GM13977 (cell line): ENCODE data around the gene PRR15L.
"Not testable (repeated sequence)": the region's sequence is repeated elsewhere in the genome, so short reads cannot be mapped to it uniquely, and the experiment has no call there.

Experiments used
- DNase-seq: peaks from one replicate; pipeline ENCODE4 v3.0.0; 2012; ENCODE audit warnings: low spot score
- in situ Hi-C: fragments of 300-500 bp; cut with MboI; formaldehyde crosslinking; loops from one replicate; pipeline ENCODE4 v1.12.0; 2022; ENCODE audit warnings: low sequenced_read_pairs, low pct_unique_long_range_greater_than_20kb, mixed read lengths, inconsistent platforms; ENCODE audit not compliant: unreplicated experiment
- TF ChIP-seq, protein P1 (sequence below): IDR thresholded peaks from 2 replicates; pipeline ENCODE4 v1.5.1; 2012; ENCODE audit warnings: mild to moderate bottlenecking, control low read depth; ENCODE audit not compliant: insufficient read depth; ENCODE audit errors: extremely low read depth, missing control alignments

The PRR15L gene

DNA sequence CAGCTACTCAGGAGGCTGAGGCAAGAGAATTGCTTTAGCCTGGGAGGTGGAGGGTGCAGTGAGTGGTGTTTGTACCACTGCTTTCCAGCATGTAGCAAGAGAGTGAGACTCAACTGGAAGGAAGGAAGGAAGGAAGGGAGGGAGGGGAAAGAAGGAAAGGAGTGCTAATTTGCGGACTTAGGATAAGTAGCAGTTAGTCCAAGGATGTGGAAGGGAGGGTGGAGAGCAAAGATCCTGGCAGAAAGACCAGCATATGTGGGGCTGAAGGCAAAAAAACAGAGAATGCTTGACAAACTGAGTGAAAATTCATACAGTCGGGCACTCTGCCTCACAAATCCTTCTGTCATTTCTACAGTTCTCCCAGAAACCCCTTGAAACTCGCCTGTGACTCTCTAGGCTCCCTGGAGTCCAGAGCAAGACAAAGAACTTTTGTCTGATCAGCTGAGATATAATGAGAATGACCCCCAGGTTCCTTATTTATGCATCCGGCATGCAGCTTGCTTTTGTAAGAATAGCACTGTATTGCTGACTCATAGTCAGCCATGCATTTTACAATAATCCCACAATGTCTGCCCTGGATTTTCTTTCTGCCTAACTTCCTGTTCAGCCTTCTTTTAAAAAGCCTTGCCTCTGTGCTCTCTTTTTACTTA lies 44.7 kb upstream of the PRR15L start:
- in situ Hi-C loops = no loop called here
- peak; percentile 75 for DNase-seq
- TF ChIP-seq, protein P1, sequence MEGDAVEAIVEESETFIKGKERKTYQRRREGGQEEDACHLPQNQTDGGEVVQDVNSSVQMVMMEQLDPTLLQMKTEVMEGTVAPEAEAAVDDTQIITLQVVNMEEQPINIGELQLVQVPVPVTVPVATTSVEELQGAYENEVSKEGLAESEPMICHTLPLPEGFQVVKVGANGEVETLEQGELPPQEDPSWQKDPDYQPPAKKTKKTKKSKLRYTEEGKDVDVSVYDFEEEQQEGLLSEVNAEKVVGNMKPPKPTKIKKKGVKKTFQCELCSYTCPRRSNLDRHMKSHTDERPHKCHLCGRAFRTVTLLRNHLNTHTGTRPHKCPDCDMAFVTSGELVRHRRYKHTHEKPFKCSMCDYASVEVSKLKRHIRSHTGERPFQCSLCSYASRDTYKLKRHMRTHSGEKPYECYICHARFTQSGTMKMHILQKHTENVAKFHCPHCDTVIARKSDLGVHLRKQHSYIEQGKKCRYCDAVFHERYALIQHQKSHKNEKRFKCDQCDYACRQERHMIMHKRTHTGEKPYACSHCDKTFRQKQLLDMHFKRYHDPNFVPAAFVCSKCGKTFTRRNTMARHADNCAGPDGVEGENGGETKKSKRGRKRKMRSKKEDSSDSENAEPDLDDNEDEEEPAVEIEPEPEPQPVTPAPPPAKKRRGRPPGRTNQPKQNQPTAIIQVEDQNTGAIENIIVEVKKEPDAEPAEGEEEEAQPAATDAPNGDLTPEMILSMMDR = no peak

DNA sequence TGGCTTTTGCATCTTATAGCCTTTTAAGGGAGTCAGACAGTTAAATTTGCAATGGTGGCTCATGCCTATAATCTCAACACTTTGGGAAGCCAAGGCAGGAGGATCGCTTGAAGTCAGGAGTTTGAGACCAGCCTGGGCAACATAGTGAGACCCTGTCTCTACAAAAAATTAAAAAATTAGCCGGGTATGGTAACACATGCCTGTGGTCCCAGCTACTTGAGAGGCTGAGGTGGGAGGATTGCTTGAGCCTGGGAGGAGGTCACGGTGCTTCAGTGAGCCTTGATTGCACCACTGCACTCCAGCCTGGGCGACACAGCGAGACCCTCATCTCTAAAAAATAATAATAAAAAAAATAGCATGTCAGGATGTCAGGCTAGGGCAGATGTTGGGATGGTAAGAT lies 44.0 kb upstream of the PRR15L start:
- in situ Hi-C loops = not testable (repeated sequence)

DNA sequence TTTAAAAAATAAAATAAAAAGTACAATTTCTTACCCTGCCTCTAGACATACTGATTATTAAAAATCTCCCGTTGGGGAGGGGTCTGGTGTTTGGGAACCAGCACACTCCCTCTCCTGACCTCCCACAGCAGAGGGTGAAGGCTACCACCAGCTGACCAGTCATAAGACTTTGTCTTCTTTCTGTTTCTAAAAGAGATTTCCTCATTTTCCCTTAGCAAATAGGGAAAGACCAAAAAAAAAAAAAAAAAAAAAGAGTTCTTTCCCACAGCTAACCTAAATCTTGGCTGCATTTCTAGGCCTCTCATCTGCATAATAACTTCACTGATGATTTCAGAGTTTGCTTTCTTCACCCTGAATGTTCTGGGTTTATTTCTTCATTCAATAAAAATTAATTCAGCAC lies 43.5 kb upstream of the PRR15L start:
- TF ChIP-seq, protein P1 = no peak
- DNase-seq = no peak
- in situ Hi-C loops = no loop called here

More for the DNA sequence above, 44.0 kb upstream of the PRR15L start:
- DNase-seq = not testable (repeated sequence)

DNA sequence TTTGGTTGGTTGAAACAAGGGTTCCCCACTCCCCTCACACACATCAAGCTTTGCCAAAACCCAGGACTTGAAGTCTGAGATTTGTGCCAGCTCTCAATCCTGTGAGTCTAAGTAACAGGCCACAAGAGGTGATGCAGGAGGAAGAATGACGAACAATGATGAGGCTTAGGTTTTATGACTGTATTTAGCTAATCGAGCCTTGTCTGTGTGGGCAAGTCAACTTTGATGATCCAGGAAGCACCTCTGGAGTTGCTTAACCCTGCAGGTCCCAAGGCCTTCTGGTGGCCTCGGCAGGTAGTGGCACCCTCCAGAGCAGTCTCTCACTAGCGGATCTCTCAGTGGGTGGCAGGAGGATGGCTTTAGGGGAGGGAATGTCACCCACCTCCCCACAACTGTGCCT lies 41.9 kb upstream of the PRR15L start:
- no peak for DNase-seq
- TF ChIP-seq, protein P1 = no peak
- in situ Hi-C loops = no loop called here

DNA sequence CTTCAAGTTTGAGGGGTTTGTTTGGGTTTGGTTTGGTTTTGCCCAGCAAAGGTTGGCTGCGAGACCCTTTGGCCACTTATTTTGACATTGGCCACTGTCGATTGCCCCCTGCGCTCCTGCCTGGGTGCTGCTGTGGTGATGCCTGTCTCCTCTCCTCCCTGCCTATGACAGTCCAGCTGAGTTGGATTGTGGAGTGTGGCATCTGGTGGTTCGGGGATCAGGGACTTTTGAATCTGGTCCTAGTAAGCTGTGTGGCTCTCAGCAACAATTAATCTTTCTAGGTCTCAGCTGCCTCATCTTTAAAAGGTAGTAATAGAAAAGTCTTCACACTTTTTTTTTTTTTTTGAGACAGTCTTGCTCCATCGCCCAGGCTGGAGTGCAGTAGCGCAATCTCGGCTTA lies 40.4 kb upstream of the PRR15L start:
- in situ Hi-C loops = no loop called here
- no peak for DNase-seq
- TF ChIP-seq, protein P1 = no peak

DNA sequence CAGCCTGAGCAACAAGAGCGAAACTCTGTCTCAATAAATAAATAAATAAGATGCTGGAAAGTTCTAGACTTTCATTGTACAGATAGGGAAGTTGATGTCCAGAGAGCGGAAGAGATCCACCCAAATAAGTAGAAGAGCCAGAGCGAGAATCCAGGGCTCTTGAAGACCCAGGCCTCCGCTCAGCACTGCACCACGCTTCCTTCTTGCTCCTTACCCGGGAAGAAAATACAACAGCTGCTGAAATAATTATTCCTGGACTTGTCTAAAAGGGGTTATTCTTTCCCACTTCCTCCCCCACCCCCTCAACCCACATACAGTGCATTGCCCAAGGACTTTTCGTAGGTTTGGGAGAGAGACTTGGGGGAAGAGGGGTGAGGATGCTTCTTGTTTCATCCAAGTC lies 39.9 kb upstream of the PRR15L start:
- TF ChIP-seq, protein P1 = no peak
- DNase-seq = no peak
- in situ Hi-C loops = no loop called here

DNA sequence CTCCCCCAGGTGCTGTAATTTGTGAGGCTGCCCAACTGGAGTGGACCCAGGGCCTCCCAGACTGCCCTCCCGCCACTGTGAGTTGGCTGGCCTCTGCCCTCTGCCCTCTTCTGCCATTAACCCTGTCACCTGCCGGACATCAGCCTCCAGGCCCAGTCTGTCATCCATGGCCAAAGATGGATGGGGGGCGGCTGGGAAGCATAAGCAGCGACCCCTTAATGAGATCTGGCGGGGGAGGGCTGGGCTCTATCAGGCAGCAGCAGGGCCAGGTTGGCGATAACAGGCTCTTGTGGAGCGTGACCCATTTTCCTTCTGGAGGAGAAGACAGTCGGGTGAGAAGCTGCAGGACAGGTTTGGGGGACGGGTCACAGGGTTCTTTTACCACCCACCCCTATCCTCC lies 38.5 kb upstream of the PRR15L start:
- no peak for DNase-seq
- in situ Hi-C loops = no loop called here
- TF ChIP-seq, protein P1 = no peak
